Activated T-helper 1 cell treated with anti-CD3 and anti-CD28 coated beads, Interleukin-12 subunit alpha, Interleukin-12 subunit beta, Interleukin-2, Interleukin-4 antibody, amounts not matched to agents 30 ng/mL and 10 ng/mL and 1 ng/mL, durations not matched to agents 14 hours and 24 hours and 36 hours (primary cell): ENCODE results near the gene STPG1. TPM values are rescaled to one million over a fixed set of nuclear protein-coding genes. Genes with fewer than 3 reads are reported as not detected.

Source experiments
- DNase-seq: peaks from one replicate; pipeline ENCODE4 v3.0.0; 2021; ENCODE audit warnings: low spot score
- H3K27ac Mint-ChIP-seq: one replicate; pipeline ENCODE4 v1.8.0; 2021; ENCODE audit warnings: mild to moderate bottlenecking, mixed read lengths
- H3K27me3 Mint-ChIP-seq: one replicate; pipeline ENCODE4 v1.8.0; 2022; ENCODE audit warnings: mild to moderate bottlenecking, moderate library complexity, mixed read lengths; ENCODE audit not compliant: insufficient read depth
- H3K36me3 Mint-ChIP-seq: one replicate; pipeline ENCODE4 v1.8.0; 2021; ENCODE audit warnings: low read depth, mixed read lengths
- H3K4me1 Mint-ChIP-seq: one replicate; pipeline ENCODE4 v1.8.0; 2021; ENCODE audit warnings: low read depth, mixed read lengths
- H3K4me3 Mint-ChIP-seq: one replicate; pipeline ENCODE4 v1.8.0; 2021; ENCODE audit warnings: mild to moderate bottlenecking, moderate library complexity, mixed read lengths
- H3K9me3 Mint-ChIP-seq: one replicate; pipeline ENCODE4 v1.8.0; 2021; ENCODE audit warnings: mixed read lengths
- intact Hi-C: fragments of 100-400 bp; cut with micrococcal nuclease; formaldehyde crosslinking; loops from one replicate; pipeline ENCODE4 v1.15.1; 2024
- total RNA-seq: library from RNA; stranded (reverse); gene quantifications from 2 replicates; pipeline ENCODE4 v1.2.3, GENCODE V29; 2022

STPG1 gene
- total RNA-seq, 1 donor from 2014 or later = 5.1 TPM

DNA sequence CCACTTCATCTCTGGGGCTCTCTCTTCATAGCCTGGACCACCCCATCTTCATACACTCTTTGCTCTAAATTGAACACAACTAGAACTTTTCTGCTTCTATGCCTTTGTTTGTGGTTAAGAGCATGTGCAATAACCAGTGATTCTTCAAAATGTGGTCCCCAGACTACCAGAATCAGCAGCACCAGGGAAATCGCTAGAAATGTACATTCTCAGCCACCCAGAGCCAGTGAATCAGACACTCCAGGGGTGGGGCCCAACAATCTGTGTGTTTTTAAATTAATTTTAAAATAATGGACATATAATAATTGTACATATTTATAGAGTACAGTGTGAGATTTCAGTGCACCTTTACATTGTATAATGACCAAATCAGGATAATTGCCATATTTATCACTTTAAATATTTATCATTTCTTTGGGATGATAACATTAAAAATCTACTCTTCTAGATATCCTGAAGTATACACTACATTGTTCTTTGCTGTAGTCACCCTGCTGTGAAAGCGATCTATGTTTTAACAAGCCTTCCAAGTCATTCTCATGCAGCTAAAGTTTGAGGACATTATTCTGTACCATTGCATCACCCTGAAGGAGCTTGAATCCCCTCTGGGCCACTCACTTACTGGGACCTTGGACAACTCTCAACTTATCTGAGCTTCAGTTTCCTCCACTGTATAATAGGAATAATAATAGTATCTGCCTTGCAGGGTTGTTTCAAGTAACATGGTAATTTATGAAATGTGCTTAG lies 83.6 kb downstream of the STPG1 start:
- peaks cover 77% of the 10 kb centered on the region for H3K27me3 Mint-ChIP-seq
- H3K4me3 Mint-ChIP-seq = no peak overlapping the region
- DNase-seq = no peak
- H3K4me1 Mint-ChIP-seq = no peaks in the 10 kb centered on the region
- H3K36me3 Mint-ChIP-seq = no peaks in the 10 kb centered on the region
- intact Hi-C loops = no loop called here
- H3K27ac Mint-ChIP-seq = no peak overlapping the region
- H3K9me3 Mint-ChIP-seq = no peaks in the 10 kb centered on the region

DNA sequence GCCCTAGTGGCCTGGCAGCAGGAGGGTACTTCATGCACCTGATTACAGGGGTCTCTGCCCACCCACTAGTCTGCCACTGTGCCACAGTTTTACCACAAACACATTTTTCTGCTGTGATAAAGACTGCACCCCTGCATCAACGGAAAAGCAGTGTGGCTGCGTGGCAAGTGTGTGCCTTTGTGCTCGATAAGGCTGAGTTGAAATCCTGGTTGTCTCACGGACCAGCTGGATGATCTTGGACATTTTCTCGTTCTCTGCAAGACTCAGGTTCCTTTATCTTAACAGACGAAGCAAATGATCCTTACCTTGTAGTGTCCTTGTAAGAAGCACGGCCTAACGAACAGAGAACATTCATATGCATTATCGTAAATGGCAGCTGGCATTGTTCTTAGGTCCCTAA lies 84.3 kb downstream of the STPG1 start:
- H3K4me1 Mint-ChIP-seq = no peaks in the 10 kb centered on the region
- H3K4me3 Mint-ChIP-seq = no peak overlapping the region
- intact Hi-C loops = no loop called here
- DNase-seq = no peak
- no peak overlapping the region for H3K27ac Mint-ChIP-seq
- no peaks in the 10 kb centered on the region for H3K9me3 Mint-ChIP-seq
- no peaks in the 10 kb centered on the region for H3K36me3 Mint-ChIP-seq
- peaks cover 80% of the 10 kb centered on the region for H3K27me3 Mint-ChIP-seq

DNA sequence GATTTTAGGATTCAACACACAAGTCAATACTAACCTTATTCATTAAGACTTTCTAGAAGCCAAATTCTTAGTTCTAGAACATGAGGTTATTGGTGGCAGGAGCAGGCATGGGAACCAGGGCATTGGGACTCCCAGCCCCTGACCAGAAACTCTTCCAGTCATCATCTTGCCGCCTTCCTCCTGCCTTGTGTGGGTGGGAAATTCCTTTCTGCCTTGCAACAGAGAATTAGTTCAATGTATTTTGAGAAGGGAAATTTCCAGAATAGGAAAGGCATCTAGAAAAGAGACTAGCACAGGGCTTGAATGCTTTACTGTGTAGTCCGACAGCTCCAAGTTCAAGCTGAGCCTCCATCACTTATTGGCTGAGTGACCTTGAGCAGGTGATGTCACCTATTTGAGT lies 85.7 kb downstream of the STPG1 start:
- intact Hi-C loops = no loop called here
- H3K9me3 Mint-ChIP-seq = no peaks in the 10 kb centered on the region
- peaks cover 4% of the 10 kb centered on the region for H3K4me1 Mint-ChIP-seq
- H3K27me3 Mint-ChIP-seq = peaks cover 87% of the 10 kb centered on the region
- H3K27ac Mint-ChIP-seq = no peak overlapping the region
- H3K36me3 Mint-ChIP-seq = no peaks in the 10 kb centered on the region
- no peak for DNase-seq
- no peak overlapping the region for H3K4me3 Mint-ChIP-seq

DNA sequence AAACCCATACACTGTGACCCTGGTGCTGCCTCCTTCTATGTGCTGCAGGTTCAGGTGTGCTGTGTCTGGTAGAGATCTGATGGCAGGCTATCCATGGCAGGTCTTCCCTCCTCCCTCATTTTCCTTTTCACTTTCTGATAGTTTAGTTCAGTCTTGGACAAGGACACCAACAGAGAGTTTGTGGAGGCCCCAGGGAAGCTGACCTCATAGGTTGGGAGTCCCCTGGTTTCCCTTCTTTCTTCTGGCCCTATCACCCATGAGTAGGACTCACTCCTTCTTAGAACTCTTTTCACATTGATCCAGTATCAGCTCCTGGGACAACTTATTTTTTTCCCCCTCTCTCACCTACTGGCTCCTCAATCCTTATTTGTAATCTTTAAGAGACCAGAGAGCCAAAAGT lies 86.1 kb downstream of the STPG1 start:
- Mint-ChIP-seq H3K9me3 (no peaks in the 10 kb centered on the region), H3K36me3 (no peaks in the 10 kb centered on the region), H3K27ac (no peak overlapping the region), H3K27me3 (peaks cover 88% of the 10 kb centered on the region), H3K4me3 (no peak overlapping the region), H3K4me1 (peaks cover 7% of the 10 kb centered on the region)
- DNase-seq = no peak
- intact Hi-C loops = no loop called here

DNA sequence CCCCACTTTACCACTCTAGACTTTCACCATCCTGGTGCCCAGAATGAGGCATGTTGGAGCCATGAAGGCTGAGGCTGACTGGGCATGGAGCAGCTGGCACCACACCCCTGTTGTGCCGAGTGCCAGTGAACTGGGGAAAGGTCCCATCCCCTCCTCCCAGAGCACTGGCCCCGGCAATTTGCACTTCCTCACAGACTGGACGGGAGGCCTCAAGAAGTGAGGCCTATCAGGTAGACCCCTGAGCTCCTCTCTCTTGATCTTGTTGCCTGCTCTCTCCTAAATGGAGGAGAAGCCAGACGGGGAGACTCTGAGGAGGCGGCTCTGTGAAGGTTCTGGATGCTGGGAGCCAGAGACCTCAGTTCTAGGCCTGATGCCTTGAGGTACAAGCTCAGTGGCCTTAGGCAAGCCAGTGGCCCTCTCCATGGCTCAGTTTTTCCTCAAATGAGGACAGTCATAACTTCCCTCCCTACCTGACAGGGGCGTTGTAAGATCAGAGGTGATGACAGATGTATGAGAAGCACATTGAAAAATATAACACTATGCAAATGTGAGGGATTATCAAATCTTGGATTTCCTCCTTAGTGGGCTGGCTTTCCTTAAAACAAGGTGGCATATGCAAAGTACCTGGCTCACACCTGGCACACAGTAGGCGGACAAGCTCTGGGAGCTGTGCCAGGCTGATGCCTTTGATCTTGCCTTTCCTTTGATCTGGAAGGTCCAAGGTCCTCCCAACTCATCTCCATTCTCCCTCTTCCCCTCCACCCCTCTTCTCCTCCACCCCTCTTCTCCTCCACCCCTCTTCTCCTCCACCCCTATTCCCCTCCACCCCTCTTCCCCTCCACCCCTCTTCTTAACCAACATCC lies 87.8 kb downstream of the STPG1 start:
- Mint-ChIP-seq H3K36me3 (no peaks in the 10 kb centered on the region), H3K27me3 (peaks cover 89% of the 10 kb centered on the region), H3K4me3 (no peak overlapping the region), H3K4me1 (peaks cover 21% of the 10 kb centered on the region), H3K27ac (no peak overlapping the region), H3K9me3 (no peaks in the 10 kb centered on the region)
- DNase-seq = no peak
- intact Hi-C loops = no loop called here

DNA sequence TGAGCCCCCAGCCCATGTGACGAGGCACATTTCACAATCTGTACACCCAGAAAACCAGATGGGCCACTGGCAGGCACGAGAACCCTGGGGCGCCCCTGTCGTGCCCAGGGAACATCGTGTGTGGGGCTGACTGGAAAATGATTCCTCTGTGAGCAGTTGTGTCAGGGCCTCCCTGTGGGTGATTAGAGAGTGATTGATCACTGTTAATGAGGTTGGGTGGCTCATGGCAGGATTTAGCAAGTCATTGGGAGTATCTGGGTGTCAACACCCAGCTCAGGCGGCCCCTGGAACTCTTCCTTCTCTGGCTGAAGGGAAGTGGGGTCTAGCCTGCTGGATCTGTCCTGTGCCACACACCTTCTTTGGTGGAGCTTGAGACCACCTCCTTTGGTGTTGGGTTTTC lies 88.7 kb downstream of the STPG1 start:
- DNase-seq = no peak
- H3K4me3 Mint-ChIP-seq = no peak overlapping the region
- peaks cover 90% of the 10 kb centered on the region for H3K27me3 Mint-ChIP-seq
- H3K9me3 Mint-ChIP-seq = no peaks in the 10 kb centered on the region
- H3K4me1 Mint-ChIP-seq = peaks cover 30% of the 10 kb centered on the region
- no peak overlapping the region for H3K27ac Mint-ChIP-seq
- intact Hi-C loops = loop anchor here (5.0 kb wide), 1 partner anchor 1582 kb away; the partner anchor contains the start of gene STMN1
- no peaks in the 10 kb centered on the region for H3K36me3 Mint-ChIP-seq

- no peak overlapping the region for H3K4me3 Mint-ChIP-seq
- peaks cover 47% of the 10 kb centered on the region for H3K4me1 Mint-ChIP-seq
- H3K9me3 Mint-ChIP-seq = no peaks in the 10 kb centered on the region
- no peak for DNase-seq
- H3K27ac Mint-ChIP-seq = no peak overlapping the region
- intact Hi-C loops = loop anchor here (5.0 kb wide), 1 partner anchor 1584 kb away; the partner anchor contains the start of gene STMN1
- peaks cover 95% of the 10 kb centered on the region for H3K27me3 Mint-ChIP-seq
- no peaks in the 10 kb centered on the region for H3K36me3 Mint-ChIP-seq
These were observed 90.3 kb downstream of the STPG1 start for GRCh38 chr1:24323281-24323680.

GRCh38 chr1:24322470-24323177 lies 91.0 kb downstream of the STPG1 start:
- no peaks in the 10 kb centered on the region for H3K9me3 Mint-ChIP-seq
- DNase-seq = no peak
- H3K27ac Mint-ChIP-seq = peak overlapping the region; percentile 71
- no peaks in the 10 kb centered on the region for H3K36me3 Mint-ChIP-seq
- H3K27me3 Mint-ChIP-seq = peaks cover 94% of the 10 kb centered on the region
- H3K4me1 Mint-ChIP-seq = peaks cover 48% of the 10 kb centered on the region
- H3K4me3 Mint-ChIP-seq = peak overlapping the region; percentile 65
- intact Hi-C loops = loop anchor here (1.0 to 5.0 kb wide), 4 partner anchors 28 to 1585 kb away; partner anchors contain the start of gene STMN1

GRCh38 chr1:24321697-24322469 lies 91.7 kb downstream of the STPG1 start:
- Mint-ChIP-seq H3K9me3 (no peaks in the 10 kb centered on the region), H3K27ac (peak overlapping the region; percentile 71), H3K4me3 (peak overlapping the region; percentile 65), H3K27me3 (peaks cover 94% of the 10 kb centered on the region), H3K4me1 (peaks cover 48% of the 10 kb centered on the region), H3K36me3 (no peaks in the 10 kb centered on the region)
- peak; percentile 71 for DNase-seq
- intact Hi-C loops = loop anchor here (1.0 to 5.0 kb wide), 6 partner anchors 28 to 1585 kb away; partner anchors contain the start of gene STMN1

DNA sequence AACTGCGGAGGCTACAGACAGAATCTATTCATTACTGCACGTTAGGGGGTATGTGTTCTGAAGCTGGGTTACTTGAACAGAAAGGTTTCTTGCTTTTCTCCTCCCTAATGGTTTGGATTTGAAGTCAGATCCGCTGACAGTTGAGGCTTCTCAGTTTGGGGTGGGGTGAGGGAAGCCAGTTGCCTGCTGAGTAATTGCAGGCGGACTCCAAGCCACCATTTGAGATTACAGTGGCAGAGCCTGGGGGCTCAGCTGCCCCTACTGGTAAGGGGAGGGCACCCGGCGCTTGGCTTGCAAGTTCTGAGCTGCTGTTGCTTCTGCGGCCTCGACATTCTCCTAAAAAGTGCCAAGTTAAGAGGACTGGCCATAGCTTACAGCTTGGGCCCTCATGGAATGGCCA lies 92.5 kb downstream of the STPG1 start:
- DNase-seq = no peak
- Mint-ChIP-seq H3K9me3 (no peaks in the 10 kb centered on the region), H3K4me3 (peak overlapping the region; percentile 42), H3K36me3 (no peaks in the 10 kb centered on the region), H3K4me1 (peaks cover 48% of the 10 kb centered on the region), H3K27me3 (peaks cover 94% of the 10 kb centered on the region), H3K27ac (peak overlapping the region; percentile 44)
- intact Hi-C loops = loop anchor here (1.0 to 5.0 kb wide), 3 partner anchors 71 to 1586 kb away; partner anchors contain the start of gene STMN1

DNA sequence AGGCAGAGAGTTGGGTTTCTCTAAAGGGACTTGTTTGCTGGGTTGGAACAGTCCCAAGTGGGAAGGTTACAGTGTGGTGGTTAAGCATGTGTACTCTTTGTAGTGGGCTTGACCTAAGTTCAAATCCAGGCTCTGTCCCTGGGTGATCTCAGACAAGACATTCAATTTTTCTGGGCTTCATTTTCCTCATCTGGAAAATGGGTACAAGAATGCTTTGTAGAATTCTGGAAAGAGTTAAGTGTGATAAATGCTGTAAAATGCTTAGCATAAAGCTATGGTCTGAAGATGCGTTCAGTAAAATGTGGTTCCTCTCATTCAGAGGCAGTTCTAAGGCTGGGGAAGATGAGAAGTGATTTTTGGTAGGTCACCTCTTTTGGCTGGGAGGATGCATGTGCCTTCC lies 93.6 kb downstream of the STPG1 start:
- Mint-ChIP-seq H3K4me3 (no peak overlapping the region), H3K27me3 (peaks cover 93% of the 10 kb centered on the region), H3K27ac (no peak overlapping the region), H3K9me3 (no peaks in the 10 kb centered on the region), H3K36me3 (no peaks in the 10 kb centered on the region), H3K4me1 (peaks cover 48% of the 10 kb centered on the region)
- no peak for DNase-seq
- intact Hi-C loops = loop anchor here (2.0 to 5.0 kb wide), 2 partner anchors 117 to 1587 kb away; partner anchors contain the start of gene STMN1

DNA sequence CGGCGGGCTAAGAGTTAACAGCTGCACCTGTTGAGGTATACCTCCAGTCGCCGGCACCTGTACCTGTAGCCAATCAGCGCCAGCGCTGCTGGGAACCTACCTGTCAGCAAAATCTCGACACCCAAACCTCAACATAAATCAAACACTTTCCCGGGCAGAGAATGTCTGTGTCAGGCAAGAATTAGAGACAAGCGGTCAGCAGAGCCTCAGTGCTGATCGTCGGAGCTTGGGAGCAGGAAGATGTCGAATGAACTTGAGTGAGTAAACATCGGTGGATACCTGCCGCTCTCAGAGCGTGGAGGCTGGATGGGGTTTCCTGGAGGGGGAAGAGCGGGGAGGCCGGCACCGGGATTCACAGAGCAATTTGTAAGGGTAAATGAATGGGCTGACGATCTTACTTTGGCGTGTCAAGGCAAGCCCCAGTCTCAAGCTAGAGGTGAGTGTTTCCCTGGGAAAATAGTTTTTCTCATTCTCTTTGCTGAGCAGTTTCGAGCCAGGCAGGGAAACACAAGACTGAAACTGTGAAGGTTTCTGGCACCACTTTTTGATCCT lies 94.2 kb downstream of the STPG1 start, which contains the start of gene GRHL3:
Gene GRHL3 (plus strand): TSS at position 46 of the 552 bp plus-strand sequence. CDS start 195 bp downstream, at position 241.
- intact Hi-C loops = no loop called here
- H3K4me1 Mint-ChIP-seq = peaks cover 48% of the 10 kb centered on the region
- no peak within 1 kb of the TSS for H3K27ac Mint-ChIP-seq
- DNase-seq = no peak
- peak within 1 kb of the TSS; percentile 41 for H3K4me3 Mint-ChIP-seq
- peaks cover 89% of the 10 kb centered on the region for H3K27me3 Mint-ChIP-seq
- H3K36me3 Mint-ChIP-seq = no peaks in the 10 kb centered on the region
- H3K9me3 Mint-ChIP-seq = no peaks in the 10 kb centered on the region
